Measurements from ENCODE around the gene MEF2D.

Gene MEF2D

DNA sequence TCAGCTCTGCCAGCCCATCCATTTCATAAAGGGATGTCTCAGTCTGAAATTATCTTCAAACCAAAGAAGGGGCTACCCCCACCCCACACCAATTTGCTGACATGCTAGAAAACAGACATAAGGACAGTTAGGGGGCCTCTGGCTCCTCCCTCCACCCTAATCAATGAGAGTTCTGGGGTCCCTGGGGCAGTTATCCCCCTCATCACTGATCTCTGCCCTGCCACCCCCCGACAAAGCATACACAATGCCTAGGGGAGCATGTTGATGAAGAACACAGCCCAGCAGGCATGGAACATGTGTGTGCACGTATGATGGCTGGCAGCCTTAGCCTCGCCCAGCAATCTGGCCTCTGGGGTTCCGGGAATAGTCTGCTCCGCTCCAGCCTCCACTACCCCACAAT is 72.6 kb downstream of the MEF2D start:
- H3K79me1 ChIP-seq (ENCODE audit: low read depth, low read length): no peaks in the 10 kb centered on the region
- peak overlapping the region; percentile 34 for H3K23ac ChIP-seq (ENCODE audit: low read depth, low read length, poor library complexity)
- H4K91ac ChIP-seq (ENCODE audit: low read depth, low read length, poor library complexity): no peak overlapping the region
- no peak overlapping the region for H2BK5ac ChIP-seq (ENCODE audit: low read length)
- no peak overlapping the region for H3K4me2 ChIP-seq (ENCODE audit: insufficient read depth, low read length, poor library complexity, severe bottlenecking)
- no peak overlapping the region for H2BK12ac ChIP-seq (ENCODE audit: low read length)
- H3K36me3 ChIP-seq (replicated peaks in 1 of 2; ENCODE audit: control insufficient read depth in 2 of 2, insufficient read depth in 2 of 2, low read length in 2 of 2): no peaks in the 10 kb centered on the region
- peaks cover 41 to 98% (median 96%) of the 10 kb centered on the region in 3 experiments for H3K27me3 ChIP-seq (ENCODE audit: control insufficient read depth in 3 of 3, insufficient read depth in 3 of 3, low read depth in 1 of 3, low read length in 3 of 3)
- H2BK15ac ChIP-seq (ENCODE audit: low read length): no peak overlapping the region
- no CpG with 5 or more reads among the region's 5 CpGs for WGBS, 2 donors (ENCODE audit: extremely low coverage in 2 of 2, insufficient read length in 2 of 2, insufficient replicate concordance in 1 of 2)
- no peak overlapping the region for H3K4ac ChIP-seq (ENCODE audit: low read length)
- no peak overlapping the region for H4K8ac ChIP-seq (ENCODE audit: low read depth, low read length)
- H3K9ac ChIP-seq (ENCODE audit: low read depth, low read length, poor library complexity): no peak overlapping the region
- no peak overlapping the region for H3K14ac ChIP-seq (ENCODE audit: low read length)
- no peak overlapping the region for H2AK5ac ChIP-seq (ENCODE audit: low read depth, low read length)
- H2BK120ac ChIP-seq (ENCODE audit: low read depth, low read length): no peak overlapping the region
- no peak for DNase-seq (ENCODE audit: low spot score)
- peaks cover 2 to 14% of the 10 kb centered on the region in 2 donors for H3K4me1 ChIP-seq (ENCODE audit: control insufficient read depth in 2 of 2, insufficient read depth in 1 of 2, low read depth in 1 of 2, low read length in 2 of 2)
- H2AFZ ChIP-seq (ENCODE audit: low read length): no peak overlapping the region
- no peaks in the 10 kb centered on the region for H3K9me3 ChIP-seq (replicated peaks in 1 of 2; ENCODE audit: control insufficient read depth in 2 of 2, insufficient read depth in 1 of 2, low read depth in 1 of 2, low read length in 2 of 2)
- H3K18ac ChIP-seq (ENCODE audit: low read length): no peak overlapping the region
- H3K27ac ChIP-seq (replicated peaks; ENCODE audit: low read length): no peak overlapping the region
- H3K4me3 ChIP-seq (ENCODE audit: low read length in 2 of 2): no peak overlapping the region

DNA sequence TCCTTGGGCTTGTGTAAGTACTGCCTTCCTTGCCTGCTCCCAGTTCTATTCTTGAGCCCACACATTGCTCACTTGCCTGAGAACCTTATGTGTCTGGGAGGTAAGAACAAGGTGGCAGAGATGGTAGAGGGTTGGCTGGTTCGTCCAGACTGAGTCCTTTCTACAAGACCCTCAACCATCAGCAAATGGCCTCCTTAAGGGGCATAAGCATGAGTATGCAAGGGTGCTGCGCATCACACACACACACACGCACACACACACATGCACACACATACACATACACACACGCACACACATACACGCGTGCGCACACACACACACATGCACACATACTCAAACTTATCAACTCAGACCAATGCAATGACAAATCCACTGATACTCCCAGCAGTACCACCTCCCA is 74.6 kb downstream of the MEF2D start:
- H3K14ac ChIP-seq (ENCODE audit: low read length): peak overlapping the region; percentile 31

DNA sequence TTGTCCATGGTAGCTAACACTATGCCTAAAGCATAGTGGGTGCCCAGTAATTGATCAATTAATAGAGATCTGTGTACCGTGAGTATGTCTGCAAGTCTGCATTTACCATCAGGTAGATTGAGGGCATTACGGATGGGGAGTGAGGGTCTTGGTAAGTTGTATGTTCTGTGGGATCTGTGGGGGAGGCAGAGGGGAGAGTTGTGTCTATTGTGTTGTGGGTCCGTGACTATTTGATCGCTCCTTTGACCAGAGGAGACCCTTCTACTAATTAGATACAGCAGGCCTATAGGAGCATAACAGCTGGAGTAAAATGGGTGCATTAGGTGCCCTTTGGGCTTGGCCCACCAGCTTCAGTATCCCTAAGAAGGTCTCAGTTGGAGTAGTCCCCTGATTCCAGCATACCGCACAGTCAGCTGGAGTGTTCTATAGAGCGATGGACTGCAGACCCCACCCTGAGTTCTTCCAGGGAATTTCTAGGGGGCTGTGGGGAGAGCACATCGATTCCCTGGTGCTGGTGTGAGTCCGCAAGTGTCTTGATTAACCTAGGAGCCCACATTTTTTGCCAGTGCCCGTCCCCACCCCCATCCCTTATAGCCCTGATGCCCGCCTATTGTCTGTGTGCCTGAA is 75.7 kb downstream of the MEF2D start:
- Histone ChIP-seq H3K9ac (ENCODE audit: low read depth, low read length, poor library complexity) (no peak overlapping the region), H3K23ac (ENCODE audit: low read depth, low read length, poor library complexity) (no peak overlapping the region), H2AK5ac (ENCODE audit: low read depth, low read length) (no peak overlapping the region), H2AFZ (ENCODE audit: low read length) (no peak overlapping the region), H2BK12ac (ENCODE audit: low read length) (no peak overlapping the region), H2BK15ac (ENCODE audit: low read length) (no peak overlapping the region), H2BK120ac (ENCODE audit: low read depth, low read length) (no peak overlapping the region), H3K27me3 (ENCODE audit: control insufficient read depth in 3 of 3, insufficient read depth in 3 of 3, low read depth in 1 of 3, low read length in 3 of 3) (peaks cover 56 to 100% (median 97%) of the 10 kb centered on the region in 3 experiments), H3K36me3 (replicated peaks in 1 of 2; ENCODE audit: control insufficient read depth in 2 of 2, insufficient read depth in 2 of 2, low read length in 2 of 2) (no peaks in the 10 kb centered on the region), H3K4me3 (ENCODE audit: low read length in 2 of 2) (no peak overlapping the region), H3K4ac (ENCODE audit: low read length) (no peak overlapping the region), H3K4me1 (ENCODE audit: control insufficient read depth in 2 of 2, insufficient read depth in 1 of 2, low read depth in 1 of 2, low read length in 2 of 2) (peaks cover 0 to 11% of the 10 kb centered on the region in 2 donors), H3K14ac (ENCODE audit: low read length) (no peak overlapping the region), H2BK5ac (ENCODE audit: low read length) (no peak overlapping the region), H4K91ac (ENCODE audit: low read depth, low read length, poor library complexity) (no peak overlapping the region), H3K79me1 (ENCODE audit: low read depth, low read length) (no peaks in the 10 kb centered on the region), H4K8ac (ENCODE audit: low read depth, low read length) (no peak overlapping the region), H3K4me2 (ENCODE audit: insufficient read depth, low read length, poor library complexity, severe bottlenecking) (no peak overlapping the region), H3K9me3 (replicated peaks in 1 of 2; ENCODE audit: control insufficient read depth in 2 of 2, insufficient read depth in 1 of 2, low read depth in 1 of 2, low read length in 2 of 2) (no peaks in the 10 kb centered on the region), H3K27ac (replicated peaks; ENCODE audit: low read length) (no peak overlapping the region), H3K18ac (ENCODE audit: low read length) (no peak overlapping the region)
- no peak for DNase-seq (ENCODE audit: low spot score)
- no CpG with 5 or more reads among the region's 10 CpGs for WGBS, 2 donors (ENCODE audit: extremely low coverage in 2 of 2, insufficient read length in 2 of 2, insufficient replicate concordance in 1 of 2)

More for the DNA sequence above, 74.6 kb downstream of the MEF2D start:
- H3K36me3 ChIP-seq (replicated peaks in 1 of 2; ENCODE audit: control insufficient read depth in 2 of 2, insufficient read depth in 2 of 2, low read length in 2 of 2): no peaks in the 10 kb centered on the region
- peaks cover 47 to 98% (median 97%) of the 10 kb centered on the region in 3 experiments for H3K27me3 ChIP-seq (ENCODE audit: control insufficient read depth in 3 of 3, insufficient read depth in 3 of 3, low read depth in 1 of 3, low read length in 3 of 3)
- no peak overlapping the region for H4K91ac ChIP-seq (ENCODE audit: low read depth, low read length, poor library complexity)
- WGBS, 2 donors (ENCODE audit: extremely low coverage in 2 of 2, insufficient read length in 2 of 2, insufficient replicate concordance in 1 of 2): no CpG with 5 or more reads among the region's 7 CpGs
- no peak overlapping the region for H3K4ac ChIP-seq (ENCODE audit: low read length)
- no peak overlapping the region for H2BK12ac ChIP-seq (ENCODE audit: low read length)
- no peak overlapping the region for H2AK5ac ChIP-seq (ENCODE audit: low read depth, low read length)
- DNase-seq (ENCODE audit: low spot score): no peak
- H2BK5ac ChIP-seq (ENCODE audit: low read length): no peak overlapping the region
- peak overlapping the region in 1 of 2 donors; percentile 27 for H3K4me3 ChIP-seq (ENCODE audit: low read length in 2 of 2)
- H3K4me2 ChIP-seq (ENCODE audit: insufficient read depth, low read length, poor library complexity, severe bottlenecking): no peak overlapping the region
- no peak overlapping the region for H2BK15ac ChIP-seq (ENCODE audit: low read length)
- H3K79me1 ChIP-seq (ENCODE audit: low read depth, low read length): no peaks in the 10 kb centered on the region
- H3K27ac ChIP-seq (replicated peaks; ENCODE audit: low read length): no peak overlapping the region
- no peak overlapping the region for H4K8ac ChIP-seq (ENCODE audit: low read depth, low read length)
- no peaks in the 10 kb centered on the region for H3K9me3 ChIP-seq (replicated peaks in 1 of 2; ENCODE audit: control insufficient read depth in 2 of 2, insufficient read depth in 1 of 2, low read depth in 1 of 2, low read length in 2 of 2)
- H3K9ac ChIP-seq (ENCODE audit: low read depth, low read length, poor library complexity): peak overlapping the region; percentile 37
- no peak overlapping the region for H2AFZ ChIP-seq (ENCODE audit: low read length)
- H3K23ac ChIP-seq (ENCODE audit: low read depth, low read length, poor library complexity): peak overlapping the region; percentile 67
- H3K4me1 ChIP-seq (ENCODE audit: control insufficient read depth in 2 of 2, insufficient read depth in 1 of 2, low read depth in 1 of 2, low read length in 2 of 2): peaks cover 2 to 15% of the 10 kb centered on the region in 2 donors
- no peak overlapping the region for H2BK120ac ChIP-seq (ENCODE audit: low read depth, low read length)
- H3K18ac ChIP-seq (ENCODE audit: low read length): no peak overlapping the region

DNA sequence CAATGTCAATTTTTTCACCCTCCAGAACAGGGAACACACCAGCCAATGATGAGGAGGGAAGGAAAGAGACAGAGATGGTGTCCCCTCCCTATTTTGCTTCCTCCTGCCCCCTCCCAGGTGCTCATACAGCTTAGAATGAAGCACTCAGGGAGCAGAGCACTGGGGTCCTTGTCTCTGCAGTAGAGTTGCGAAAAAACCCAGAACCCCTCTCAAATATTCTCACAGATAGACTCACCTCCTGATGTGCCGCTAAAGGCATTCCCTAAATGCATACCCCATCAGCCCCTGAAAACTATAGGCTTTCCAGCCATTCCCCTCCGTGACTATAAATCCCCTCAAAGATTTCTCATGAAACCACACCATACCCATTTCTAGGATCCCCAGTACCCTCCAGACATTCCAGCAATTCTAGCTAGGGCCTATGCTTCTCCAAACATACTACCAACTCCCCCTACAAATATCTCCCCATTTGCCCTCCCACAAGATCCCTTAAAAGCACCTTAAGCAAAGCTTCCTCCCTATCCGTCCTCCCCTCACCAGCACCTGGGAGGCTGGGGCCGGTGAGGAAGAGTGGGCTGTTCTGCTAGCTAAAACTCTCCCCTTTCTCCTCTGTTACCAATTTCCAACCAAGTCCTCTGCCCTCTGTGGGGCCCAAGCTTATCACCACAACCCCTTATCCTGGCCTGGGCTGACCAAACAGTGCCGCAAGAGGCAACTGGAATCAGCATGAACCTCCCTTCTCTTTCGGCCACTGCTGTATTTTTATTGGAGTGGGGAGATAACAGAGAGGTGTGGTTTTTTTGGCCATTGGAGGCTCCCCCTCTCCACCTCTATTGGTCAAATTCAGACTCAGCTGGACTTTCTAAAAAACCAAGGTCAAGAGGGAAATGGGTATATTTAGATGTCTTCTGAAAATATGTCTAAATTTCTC is 76.9 kb downstream of the MEF2D start:
- no peak overlapping the region for H2BK15ac ChIP-seq (ENCODE audit: low read length)
- H3K4me1 ChIP-seq (ENCODE audit: control insufficient read depth in 2 of 2, insufficient read depth in 1 of 2, low read depth in 1 of 2, low read length in 2 of 2): peaks cover 0 to 6% of the 10 kb centered on the region in 2 donors
- H3K9ac ChIP-seq (ENCODE audit: low read depth, low read length, poor library complexity): no peak overlapping the region
- H2AFZ ChIP-seq (ENCODE audit: low read length): no peak overlapping the region
- no peak overlapping the region for H3K14ac ChIP-seq (ENCODE audit: low read length)
- no CpG with 5 or more reads among the region's 7 CpGs for WGBS, 2 donors (ENCODE audit: extremely low coverage in 2 of 2, insufficient read length in 2 of 2, insufficient replicate concordance in 1 of 2)
- H2AK5ac ChIP-seq (ENCODE audit: low read depth, low read length): no peak overlapping the region
- H3K18ac ChIP-seq (ENCODE audit: low read length): no peak overlapping the region
- no peak overlapping the region for H4K91ac ChIP-seq (ENCODE audit: low read depth, low read length, poor library complexity)
- no peak overlapping the region for H2BK12ac ChIP-seq (ENCODE audit: low read length)
- no peak overlapping the region for H2BK5ac ChIP-seq (ENCODE audit: low read length)
- DNase-seq (ENCODE audit: low spot score): no peak
- no peaks in the 10 kb centered on the region for H3K9me3 ChIP-seq (replicated peaks in 1 of 2; ENCODE audit: control insufficient read depth in 2 of 2, insufficient read depth in 1 of 2, low read depth in 1 of 2, low read length in 2 of 2)
- H3K27me3 ChIP-seq (ENCODE audit: control insufficient read depth in 3 of 3, insufficient read depth in 3 of 3, low read depth in 1 of 3, low read length in 3 of 3): peaks cover 48 to 100% (median 96%) of the 10 kb centered on the region in 3 experiments
- no peak overlapping the region for H3K4ac ChIP-seq (ENCODE audit: low read length)
- no peak overlapping the region for H3K23ac ChIP-seq (ENCODE audit: low read depth, low read length, poor library complexity)
- no peaks in the 10 kb centered on the region for H3K36me3 ChIP-seq (replicated peaks in 1 of 2; ENCODE audit: control insufficient read depth in 2 of 2, insufficient read depth in 2 of 2, low read length in 2 of 2)
- H3K4me3 ChIP-seq (ENCODE audit: low read length in 2 of 2): no peak overlapping the region
- H2BK120ac ChIP-seq (ENCODE audit: low read depth, low read length): no peak overlapping the region
- no peaks in the 10 kb centered on the region for H3K79me1 ChIP-seq (ENCODE audit: low read depth, low read length)
- no peak overlapping the region for H4K8ac ChIP-seq (ENCODE audit: low read depth, low read length)
- no peak overlapping the region for H3K4me2 ChIP-seq (ENCODE audit: insufficient read depth, low read length, poor library complexity, severe bottlenecking)
- H3K27ac ChIP-seq (replicated peaks; ENCODE audit: low read length): no peak overlapping the region

Measured in neuronal stem cell (in vitro differentiated cells).